H1 (cell line): Measurements from ENCODE around the gene MCF2L2. TPM values are rescaled to one million over a fixed set of nuclear protein-coding genes. Genes with fewer than 3 reads are reported as not detected.

Source experiments
- CTCF ChIA-PET: fragments of 300-600 bp; sonication (Branson Sonifier 250); formaldehyde crosslinking; loops from one replicate; lab custom pipeline; 2021; ENCODE audit not compliant: partially characterized antibody; lab: Charles Lee
- POLR2A ChIA-PET: fragments of 300-600 bp; sonication (Branson Sonifier 250); formaldehyde crosslinking; loops from one replicate; lab custom pipeline; 2021; ENCODE audit warnings: inconsistent platforms; ENCODE audit not compliant: partially characterized antibody; lab: Charles Lee
- DNase-seq, 2 experiments: peaks; one replicate each; pipeline versions ENCODE4 v3.0.0 to v3.0.0-alpha.2; 2010 to 2022; ENCODE audit warnings: low spot score in 2 of 2, low read depth in 1 of 2, mixed read lengths in 1 of 2
- FAIRE-seq: peaks from 2 replicates; lab custom pipeline; 2011; peaks lifted over from hg19 to GRCh38; lab: Jason Lieb, UNC
- H2AFZ ChIP-seq: 2 replicates; pipeline ENCODE4 v1.8.1; 2012; ENCODE audit warnings: low read length, inconsistent platforms
- H2AK5ac ChIP-seq: 2 replicates; pipeline ENCODE4 v1.6.1; 2013; ENCODE audit warnings: low read depth, low read length
- H2BK120ac ChIP-seq: replicated peaks from 2 replicates; pipeline ENCODE3; 2013; ENCODE audit warnings: low read depth, low read length, inconsistent platforms
- H2BK12ac ChIP-seq: 2 replicates; pipeline ENCODE4 v1.6.1; 2013; ENCODE audit warnings: low read depth, low read length
- H2BK15ac ChIP-seq: 2 replicates; pipeline ENCODE4 v1.6.1; 2013; ENCODE audit warnings: low read length
- H2BK20ac ChIP-seq: 2 replicates; pipeline ENCODE4 v1.6.1; 2013; ENCODE audit warnings: low read length
- H2BK5ac ChIP-seq: 2 replicates; pipeline ENCODE4 v1.6.1; 2013; ENCODE audit warnings: low read depth, low read length
- H3K14ac ChIP-seq: 2 replicates; pipeline ENCODE4 v1.6.1; 2013; ENCODE audit warnings: inconsistent platforms; ENCODE audit not compliant: insufficient read length
- H3K18ac ChIP-seq: 2 replicates; pipeline ENCODE4 v1.6.1; 2013; ENCODE audit warnings: low read length; ENCODE audit errors: extremely low read depth
- H3K23ac ChIP-seq: 2 replicates; pipeline ENCODE4 v1.6.1; 2013; ENCODE audit warnings: inconsistent platforms; ENCODE audit not compliant: insufficient read length
- H3K23me2 ChIP-seq: 2 replicates; pipeline ENCODE4 v1.6.1; 2013; ENCODE audit warnings: low read depth, low read length
- H3K27ac ChIP-seq: 2 replicates; pipeline ENCODE4 v1.6.1; 2011; ENCODE audit warnings: low read depth, low read length, inconsistent platforms
- H3K27me3 ChIP-seq, 4 experiments: replicated peaks in 1 of 4; 1 replicate in 1 of 4; 2 replicates in 3 of 4; pipeline versions ENCODE4 v1.6.1 to v1.8.1; 2011 to 2013; ENCODE audit warnings: low read length in 3 of 4, mild to moderate bottlenecking in 3 of 4, inconsistent platforms in 2 of 4, mixed read lengths in 2 of 4, moderate library complexity in 1 of 4; ENCODE audit not compliant: control insufficient read depth in 3 of 4, insufficient read depth in 3 of 4; ENCODE audit errors: extremely low read depth in 1 of 4
- H3K36me3 ChIP-seq, 4 experiments: 2 replicates each; pipeline versions ENCODE4 v1.6.1 to v1.8.1; 2011 to 2013; ENCODE audit warnings: mild to moderate bottlenecking in 4 of 4, low read length in 3 of 4, moderate library complexity in 2 of 4, control low read depth in 1 of 4, inconsistent platforms in 1 of 4; ENCODE audit not compliant: insufficient read depth in 4 of 4, control insufficient read depth in 2 of 4
- H3K4ac ChIP-seq: replicated peaks from 2 replicates; pipeline ENCODE3; 2013; ENCODE audit warnings: low read length, low read depth, mixed read lengths, inconsistent platforms; ENCODE audit not compliant: insufficient read length
- H3K4me1 ChIP-seq, 4 experiments: replicated peaks in 1 of 4; 1 replicate in 1 of 4; 2 replicates in 3 of 4; pipeline versions ENCODE4 v1.6.1 to v1.8.1; 2011 to 2013; ENCODE audit warnings: low read length in 3 of 4, inconsistent platforms in 2 of 4, mixed read lengths in 1 of 4; ENCODE audit not compliant: insufficient read depth in 4 of 4, control insufficient read depth in 3 of 4
- H3K4me2 ChIP-seq, 2 experiments: 2 replicates each; pipeline versions ENCODE4 v1.6.1 to v1.8.1; 2011 to 2013; ENCODE audit warnings: low read depth in 2 of 2, low read length in 2 of 2, control low read depth in 1 of 2, inconsistent platforms in 1 of 2, mild to moderate bottlenecking in 1 of 2; ENCODE audit not compliant: insufficient read depth in 1 of 2
- H3K4me3 ChIP-seq, 4 experiments: fragments of 200-600, 300-600 bp in 1 of 4; sonication (generic), shearing (Covaris generic), sonication (Bioruptor Twin) in 1 of 4; 2 replicates each; pipeline versions ENCODE4 v1.5.1 to v1.8.1; 2011 to 2016; ENCODE audit warnings: low read length in 4 of 4, low read depth in 3 of 4, control low read depth in 2 of 4, inconsistent platforms in 2 of 4, mild to moderate bottlenecking in 2 of 4, mixed read lengths in 1 of 4, moderate library complexity in 1 of 4; ENCODE audit not compliant: insufficient read depth in 2 of 4; ENCODE audit errors: extremely low read depth in 1 of 4
- H3K56ac ChIP-seq: replicated peaks from 2 replicates; pipeline ENCODE3; 2013; ENCODE audit warnings: low read depth, mild to moderate bottlenecking, mixed read lengths, low read length, inconsistent platforms; ENCODE audit not compliant: insufficient read length
- H3K79me1 ChIP-seq: 2 replicates; pipeline ENCODE4 v1.6.1; 2013; ENCODE audit warnings: low read depth, low read length, control low read depth
- H3K79me2 ChIP-seq, 2 experiments: 2 replicates each; pipeline versions ENCODE4 v1.6.1 to v1.8.1; 2012 to 2013; ENCODE audit warnings: low read length in 2 of 2, mild to moderate bottlenecking in 2 of 2, inconsistent platforms in 1 of 2; ENCODE audit not compliant: insufficient read depth in 2 of 2, control insufficient read depth in 1 of 2
- H3K9ac ChIP-seq, 4 experiments: replicated peaks in 1 of 4; 1 replicate in 1 of 4; 2 replicates in 3 of 4; pipeline versions ENCODE4 v1.6.1 to v1.8.1; 2011 to 2013; ENCODE audit warnings: low read depth in 3 of 4, low read length in 3 of 4, control low read depth in 2 of 4, mild to moderate bottlenecking in 2 of 4, moderate library complexity in 2 of 4, inconsistent platforms in 1 of 4; ENCODE audit errors: extremely low read depth in 1 of 4
- H3K9me3 ChIP-seq, 2 experiments: 2 replicates each; pipeline versions ENCODE4 v1.6.1 to v1.8.1; 2012 to 2013; ENCODE audit warnings: mild to moderate bottlenecking in 2 of 2, moderate library complexity in 2 of 2, control low read depth in 1 of 2, inconsistent platforms in 1 of 2, low read depth in 1 of 2, low read length in 1 of 2, mixed read lengths in 1 of 2; ENCODE audit not compliant: insufficient read depth in 2 of 2
- H4K20me1 ChIP-seq, 2 experiments: replicated peaks in 1 of 2; 2 replicates each; pipeline versions ENCODE3 to v1.8.1; 2011 to 2013; ENCODE audit warnings: inconsistent platforms in 2 of 2, low read length in 2 of 2, mild to moderate bottlenecking in 1 of 2; ENCODE audit not compliant: insufficient read depth in 2 of 2, control insufficient read depth in 1 of 2
- H4K5ac ChIP-seq: 2 replicates; pipeline ENCODE4 v1.6.1; 2013; ENCODE audit warnings: low read length, low read depth, mixed read lengths, inconsistent platforms; ENCODE audit not compliant: insufficient read length
- H4K8ac ChIP-seq: 2 replicates; pipeline ENCODE4 v1.8.0; 2013; ENCODE audit warnings: mild to moderate bottlenecking, moderate library complexity, low read length, inconsistent platforms; ENCODE audit not compliant: insufficient read depth; ENCODE audit errors: extremely low read depth
- H4K91ac ChIP-seq: replicated peaks from 2 replicates; pipeline ENCODE3; 2013; ENCODE audit warnings: low read length, mixed read lengths, inconsistent platforms; ENCODE audit not compliant: insufficient read length
- ATF3 ChIP-seq: IDR thresholded peaks from 2 replicates; pipeline ENCODE4 v1.6.1; 2011; ENCODE audit warnings: low read depth, mild to moderate bottlenecking, low read length; ENCODE audit not compliant: insufficient read depth
- CBX8 ChIP-seq: fragments of 300-800, 300-1000 bp; sonication (generic); IDR thresholded peaks from 2 replicates; pipeline ENCODE4 v1.7.1; 2016; ENCODE audit warnings: low read depth, low read length, borderline replicate concordance
- CREB1 ChIP-seq: IDR thresholded peaks from 2 replicates; pipeline ENCODE4 v1.6.1; 2012; ENCODE audit warnings: inconsistent platforms
- CTBP2 ChIP-seq: IDR thresholded peaks from 2 replicates; pipeline ENCODE4 v1.7.0; 2011; ENCODE audit warnings: borderline replicate concordance, mild to moderate bottlenecking, moderate library complexity, mixed read lengths, low read length; ENCODE audit not compliant: insufficient read depth, insufficient read length
- GABPA ChIP-seq: IDR thresholded peaks from 2 replicates; pipeline ENCODE4 v1.6.1; 2011; ENCODE audit warnings: mild to moderate bottlenecking, low read length, moderate library complexity, borderline replicate concordance; ENCODE audit not compliant: insufficient read depth
- GTF2F1 ChIP-seq: IDR thresholded peaks from 2 replicates; pipeline ENCODE4 v1.6.1; 2012; ENCODE audit warnings: low read depth, low read length, improper control_type of control experiment, borderline replicate concordance
- HDAC2 ChIP-seq, 2 experiments: fragments of 300-600 bp in 1 of 2; sonication (generic) in 1 of 2; IDR thresholded peaks; 2 replicates each; pipeline ENCODE4 v1.6.1; 2011 to 2012; ENCODE audit warnings: low read depth in 2 of 2, low read length in 2 of 2, mild to moderate bottlenecking in 2 of 2, moderate library complexity in 2 of 2, borderline replicate concordance in 1 of 2, inconsistent platforms in 1 of 2
- POLR2AphosphoS5 ChIP-seq: IDR thresholded peaks from 2 replicates; pipeline ENCODE4 v1.6.1; 2011; ENCODE audit warnings: low read depth, low read length
- RXRA ChIP-seq: IDR thresholded peaks from 2 replicates; pipeline ENCODE4 v1.6.1; 2011; ENCODE audit warnings: low read depth, mild to moderate bottlenecking, low read length, moderate library complexity; ENCODE audit not compliant: insufficient read depth
- SAP30 ChIP-seq: fragments of 300-600 bp; sonication (generic); IDR thresholded peaks from 2 replicates; pipeline ENCODE4 v1.7.1; 2012; ENCODE audit warnings: low read length, moderate library complexity, mild to moderate bottlenecking, inconsistent platforms; ENCODE audit not compliant: insufficient read depth, insufficient replicate concordance
- WGBS, 2 experiments: shearing (Covaris generic) in 1 of 2; methylation state at CpG; one replicate each; pipeline versions ENCODE4 v1.1.6 to v1.1.7; 2013 to 2015; ENCODE audit warnings: low lambda C conversion rate in 2 of 2, mixed read lengths in 2 of 2, inconsistent platforms in 1 of 2, low coverage in 1 of 2, missing lambda C conversion rate in 1 of 2; ENCODE audit not compliant: insufficient replicate concordance in 2 of 2, insufficient coverage in 1 of 2, insufficient read length in 1 of 2; ENCODE audit errors: extremely low coverage in 1 of 2, missing lambda C conversion rate in 1 of 2; 5-methylcytosine and 5-hydroxymethylcytosine counted together
- polyA plus RNA-seq, 7 experiments: library from polyadenylated mRNA; depleted of rRNA in 3 of 7; stranded (reverse) in 5 of 7; unstranded in 2 of 7; fragments of >200 nt in 5 of 7; fragments of 200-250 nt in 2 of 7; gene quantifications; 1 replicate in 5 of 7; 2 replicates in 1 of 7; 4 replicates in 1 of 7; pipeline versions ENCODE4 v1.2.1 to v1.2.3, GENCODE V29; 2011 to 2013; ENCODE audit warnings: missing spikeins in 2 of 7, mixed read lengths in 2 of 7
- total RNA-seq: library from RNA; stranded (reverse); fragmentation: NEBNext Ultra II Directional; extraction: Animal tissue kit (Norgen Biotek cat#: 25700); gene quantifications from 2 replicates; pipeline ENCODE4 v1.2.1, GENCODE V29; 2021
- TF ChIP-seq, protein P1 (sequence below): IDR thresholded peaks from 2 replicates; pipeline ENCODE4 v1.6.1; 2011; ENCODE audit warnings: low read length, improper control_type of control experiment

Gene MCF2L2
- total and polyA plus RNA-seq, 2 of the 8 experiments (the other 6 are each of a cell fraction or from before 2014, with no cell fraction given), result 4.1 to 13.7 TPM

- no peak for FAIRE-seq
- CTCF ChIA-PET, result interaction anchor here (0.7 to 1.1 kb wide), 2 partner anchors 19 to 96 kb away, joined by 3 read pairs; no protein-coding TSS in a partner anchor
- no peak overlapping the region for H2BK120ac ChIP-seq
- TF ChIP-seq RXRA (no peak), ATF3 (no peak), GTF2F1 (no peak), GABPA (no peak), SAP30 (no peak), CTBP2 (no peak), CBX8 (no peak), HDAC2 (IDR thresholded peaks at IDR 0.05; ENCODE audit: borderline replicate concordance in 1 of 2, low read depth in 2 of 2, low read length in 2 of 2) (no peak), POLR2AphosphoS5 (no peak), CREB1 (no peak)
- TF ChIP-seq, protein P1, sequence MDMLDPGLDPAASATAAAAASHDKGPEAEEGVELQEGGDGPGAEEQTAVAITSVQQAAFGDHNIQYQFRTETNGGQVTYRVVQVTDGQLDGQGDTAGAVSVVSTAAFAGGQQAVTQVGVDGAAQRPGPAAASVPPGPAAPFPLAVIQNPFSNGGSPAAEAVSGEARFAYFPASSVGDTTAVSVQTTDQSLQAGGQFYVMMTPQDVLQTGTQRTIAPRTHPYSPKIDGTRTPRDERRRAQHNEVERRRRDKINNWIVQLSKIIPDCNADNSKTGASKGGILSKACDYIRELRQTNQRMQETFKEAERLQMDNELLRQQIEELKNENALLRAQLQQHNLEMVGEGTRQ, result no peak
Measured at GRCh38 chr3:183278479-183279088, 149.8 kb downstream of the MCF2L2 start.

More at GRCh38 chr3:183278479-183279088, 149.8 kb downstream of the MCF2L2 start:
- Histone ChIP-seq H3K4ac (no peak overlapping the region), H4K91ac (no peak overlapping the region), H3K23me2 (no peaks in the 10 kb centered on the region; the same call in 1 of the 2 replicates), H2BK15ac (no peak overlapping the region), H2BK20ac (no peak overlapping the region), H3K56ac (no peak overlapping the region), H4K8ac (no peak overlapping the region), H3K27me3 (no peaks in the 10 kb centered on the region), H2BK5ac (no peak overlapping the region), H3K36me3 (no peaks in the 10 kb centered on the region), H3K27ac (no peak overlapping the region), H2BK12ac (no peak overlapping the region), H3K9ac (no peak overlapping the region), H3K79me1 (no peaks in the 10 kb centered on the region), H4K20me1 (no peaks in the 10 kb centered on the region), H2AK5ac (no peak overlapping the region), H3K4me3 (no peak overlapping the region), H3K23ac (no peak overlapping the region), H4K5ac (no peak overlapping the region), H3K79me2 (no peaks in the 10 kb centered on the region), H2AFZ (no peak overlapping the region), H3K9me3 (no peaks in the 10 kb centered on the region), H3K4me2 (no peak overlapping the region), H3K14ac (no peak overlapping the region), H3K4me1 (no peaks in the 10 kb centered on the region; a peak in 1 of 7 replicates), H3K18ac (no peak overlapping the region)
- DNase-seq, result no peak
- WGBS, 2 experiments, result 90% methylated on average over 4 of the region's 4 CpGs; no CpG with 5 or more reads in 1 of the 2 experiments
- POLR2A ChIA-PET, result no interaction called here
